Sigmoid colon (tissue), 7 donors: ENCODE data around the gene POLR3E. TPM values are rescaled to one million over a fixed set of nuclear protein-coding genes. Genes with fewer than 3 reads are reported as not detected.

Experiments used
- DNase-seq: peaks from one replicate; pipeline ENCODE4 v3.0.0-alpha.2; 2019
- H3K27ac ChIP-seq, 4 donors: fragments of 200-600 bp; sonication (generic); one replicate each; pipeline ENCODE4 v1.5.1; 2016 to 2019; ENCODE audit warnings: mild to moderate bottlenecking in 1 of 4
- H3K27me3 ChIP-seq, 3 donors: fragments of 200-600 bp; sonication (generic); one replicate each; pipeline ENCODE4 v1.5.1; 2019; ENCODE audit warnings: mild to moderate bottlenecking in 1 of 3
- H3K36me3 ChIP-seq, 4 donors: fragments of 200-600 bp; sonication (generic); one replicate each; pipeline ENCODE4 v1.5.1; 2016 to 2019
- H3K4me1 ChIP-seq, 4 donors: fragments of 200-600 bp; sonication (generic); one replicate each; pipeline ENCODE4 v1.5.1; 2017 to 2019
- H3K4me3 ChIP-seq, 4 donors: fragments of 200-600 bp; sonication (generic); one replicate each; pipeline ENCODE4 v1.5.1; 2017 to 2019; ENCODE audit warnings: mild to moderate bottlenecking in 2 of 4, moderate library complexity in 1 of 4
- H3K9me3 ChIP-seq, 4 donors: fragments of 200-600 bp in 3 of 4; sonication (generic) in 3 of 4; one replicate each; pipeline versions ENCODE4 v1.5.1 to v1.6.1; 2013 to 2019
- EP300 ChIP-seq, 4 donors: sonication (generic); formaldehyde crosslinking; IDR thresholded peaks; one replicate each; pipeline ENCODE4 v1.6.1; 2017; ENCODE audit warnings: antibody characterized with exemption in 4 of 4
- POLR2A ChIP-seq, 2 donors: fragments of 450-650 bp; IDR thresholded peaks; one replicate each; pipeline ENCODE4 v1.6.1; 2016; ENCODE audit warnings: antibody characterized with exemption in 2 of 2, mild to moderate bottlenecking in 2 of 2, moderate library complexity in 2 of 2
- POLR2AphosphoS5 ChIP-seq, 4 donors: sonication (generic); formaldehyde crosslinking; IDR thresholded peaks; one replicate each; pipeline ENCODE4 v1.6.1; 2017; ENCODE audit warnings: antibody characterized with exemption in 4 of 4
- WGBS, 2 donors: extraction: QIAGEN DNeasy Blood & Tissue Kit; methylation state at CpG; one replicate each; pipeline ENCODE4 v1.1.7; 2013; 5-methylcytosine and 5-hydroxymethylcytosine counted together
- intact Hi-C: fragments of 100-400 bp; cut with DNase I; formaldehyde crosslinking; loops from one replicate; pipeline ENCODE4 v1.15.1; 2023
- polyA plus RNA-seq, 3 donors: library from polyadenylated mRNA; stranded (reverse); fragments of 200-250 nt; gene quantifications; one replicate each; pipeline ENCODE4 v1.2.3, GENCODE V29; 2013
- total RNA-seq, 4 donors: library from RNA; depleted of rRNA; stranded (reverse); fragments of >200 nt; gene quantifications; one replicate each; pipeline ENCODE4 v1.1.0, GENCODE V29; 2016
- TF ChIP-seq, protein P1 (sequence below), 4 experiments: fragments of 450-650 bp in 3 of 4; fragments of 200-600 bp in 1 of 4; IDR thresholded peaks; one replicate each; pipeline ENCODE4 v1.5.1; 2016 to 2019; ENCODE audit warnings: antibody characterized with exemption in 4 of 4, mild to moderate bottlenecking in 3 of 4, moderate library complexity in 2 of 4
- donor health status: healthy with polysubstance abuse.
- donor health status: Bipolar disorder and iron deficiency.
- donor health status: healthy.

POLR3E gene
- total and polyA plus RNA-seq, 7 donors, result 10.6 to 68.7 (median 39.3) TPM

GRCh38 chr16:22314661-22315626 is 17.7 kb downstream of the POLR3E start:
- no peak for DNase-seq
- no peaks in the 10 kb centered on the region for H3K27me3 ChIP-seq
- WGBS, 2 donors, result 90 to 92% methylated on average over 37 of the region's 37 CpGs
- intact Hi-C loops, result no loop called here
- H3K9me3 ChIP-seq, result no peaks in the 10 kb centered on the region
- H3K4me1 ChIP-seq, result no peaks in the 10 kb centered on the region
- no peak overlapping the region for H3K27ac ChIP-seq
- TF ChIP-seq POLR2AphosphoS5 (IDR thresholded peaks at IDR 0.05) (no peak), EP300 (IDR thresholded peaks at IDR 0.05) (no peak), POLR2A (IDR thresholded peaks at IDR 0.05) (no peak)
- TF ChIP-seq, protein P1, sequence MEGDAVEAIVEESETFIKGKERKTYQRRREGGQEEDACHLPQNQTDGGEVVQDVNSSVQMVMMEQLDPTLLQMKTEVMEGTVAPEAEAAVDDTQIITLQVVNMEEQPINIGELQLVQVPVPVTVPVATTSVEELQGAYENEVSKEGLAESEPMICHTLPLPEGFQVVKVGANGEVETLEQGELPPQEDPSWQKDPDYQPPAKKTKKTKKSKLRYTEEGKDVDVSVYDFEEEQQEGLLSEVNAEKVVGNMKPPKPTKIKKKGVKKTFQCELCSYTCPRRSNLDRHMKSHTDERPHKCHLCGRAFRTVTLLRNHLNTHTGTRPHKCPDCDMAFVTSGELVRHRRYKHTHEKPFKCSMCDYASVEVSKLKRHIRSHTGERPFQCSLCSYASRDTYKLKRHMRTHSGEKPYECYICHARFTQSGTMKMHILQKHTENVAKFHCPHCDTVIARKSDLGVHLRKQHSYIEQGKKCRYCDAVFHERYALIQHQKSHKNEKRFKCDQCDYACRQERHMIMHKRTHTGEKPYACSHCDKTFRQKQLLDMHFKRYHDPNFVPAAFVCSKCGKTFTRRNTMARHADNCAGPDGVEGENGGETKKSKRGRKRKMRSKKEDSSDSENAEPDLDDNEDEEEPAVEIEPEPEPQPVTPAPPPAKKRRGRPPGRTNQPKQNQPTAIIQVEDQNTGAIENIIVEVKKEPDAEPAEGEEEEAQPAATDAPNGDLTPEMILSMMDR (IDR thresholded peaks at IDR 0.05), result no peak
- peaks cover 6 to 100% (median 50%) of the 10 kb centered on the region in 4 donors for H3K36me3 ChIP-seq
- H3K4me3 ChIP-seq, result no peak overlapping the region

- no peak for DNase-seq
- no peaks in the 10 kb centered on the region for H3K4me1 ChIP-seq
- H3K4me3 ChIP-seq, result no peak overlapping the region
- H3K36me3 ChIP-seq, result peaks cover 4 to 96% (median 46%) of the 10 kb centered on the region in 4 donors
- intact Hi-C loops, result no loop called here
- H3K27me3 ChIP-seq, result no peaks in the 10 kb centered on the region
- no peaks in the 10 kb centered on the region for H3K9me3 ChIP-seq
- 86 to 87% methylated on average over 1 of the region's 1 CpG for WGBS, 2 donors
- no peak overlapping the region for H3K27ac ChIP-seq
- TF ChIP-seq POLR2AphosphoS5 (IDR thresholded peaks at IDR 0.05) (no peak), EP300 (IDR thresholded peaks at IDR 0.05) (no peak), POLR2A (IDR thresholded peaks at IDR 0.05) (no peak)
- TF ChIP-seq, protein P1 (IDR thresholded peaks at IDR 0.05), result no peak
Observed at GRCh38 chr16:22315979-22316378, 18.8 kb downstream of the POLR3E start.

GRCh38 chr16:22316411-22316811 is 19.2 kb downstream of the POLR3E start:
- WGBS, 2 donors, result 90 to 91% methylated on average over 9 of the region's 9 CpGs
- no peak for TF ChIP-seq EP300 (IDR thresholded peaks at IDR 0.05)
- TF ChIP-seq POLR2A (IDR thresholded peaks at IDR 0.05), result no peak
- no peak for TF ChIP-seq POLR2AphosphoS5 (IDR thresholded peaks at IDR 0.05)
- TF ChIP-seq, protein P1 (IDR thresholded peaks at IDR 0.05), result no peak
- H3K9me3 ChIP-seq, result no peaks in the 10 kb centered on the region
- H3K4me1 ChIP-seq, result peaks cover 0 to 2% (median under 1%) of the 10 kb centered on the region in 4 donors
- H3K4me3 ChIP-seq, result no peak overlapping the region
- peak; percentile 63 for DNase-seq
- H3K27ac ChIP-seq, result no peak overlapping the region
- intact Hi-C loops, result no loop called here
- no peaks in the 10 kb centered on the region for H3K27me3 ChIP-seq
- peaks cover 4 to 92% (median 46%) of the 10 kb centered on the region in 4 donors for H3K36me3 ChIP-seq

DNA sequence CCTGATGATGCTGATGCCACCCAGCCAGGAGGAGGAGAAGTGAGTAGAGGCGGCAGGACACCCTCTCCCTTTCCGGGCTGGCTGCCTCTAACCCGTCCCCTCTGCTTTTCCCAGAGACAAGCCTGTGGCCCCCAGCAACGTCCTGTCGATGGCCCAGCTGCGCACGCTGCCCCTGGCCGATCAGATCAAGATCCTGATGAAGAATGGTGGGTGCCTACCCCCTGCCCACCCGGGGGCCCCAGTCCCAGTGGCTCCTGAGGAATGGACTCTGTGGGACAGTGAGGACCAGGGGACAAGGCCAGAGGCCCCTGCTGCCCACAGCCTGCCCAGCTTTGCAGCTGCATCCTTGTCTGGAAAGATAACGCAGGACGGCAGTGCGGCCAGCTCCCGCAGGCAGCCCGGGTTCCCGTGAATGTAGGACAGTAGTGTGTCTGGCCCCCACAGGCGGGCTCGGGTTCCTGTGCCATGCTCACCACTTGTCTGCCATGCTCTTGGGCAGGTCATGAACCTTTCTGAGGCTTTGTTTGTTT is 19.9 kb downstream of the POLR3E start:
- no peak overlapping the region for H3K27ac ChIP-seq
- H3K36me3 ChIP-seq, result peaks cover 0 to 88% (median 44%) of the 10 kb centered on the region in 4 donors
- H3K4me3 ChIP-seq, result no peak overlapping the region
- intact Hi-C loops, result no loop called here
- 91 to 93% methylated on average over 17 of the region's 17 CpGs for WGBS, 2 donors
- DNase-seq, result no peak
- H3K9me3 ChIP-seq, result no peaks in the 10 kb centered on the region
- H3K27me3 ChIP-seq, result no peaks in the 10 kb centered on the region
- H3K4me1 ChIP-seq, result peaks cover 0 to 6% (median 2%) of the 10 kb centered on the region in 4 donors
- TF ChIP-seq, protein P1 (IDR thresholded peaks at IDR 0.05), result no peak
- no peak for TF ChIP-seq POLR2A (IDR thresholded peaks at IDR 0.05)
- TF ChIP-seq EP300 (IDR thresholded peaks at IDR 0.05), result no peak
- no peak for TF ChIP-seq POLR2AphosphoS5 (IDR thresholded peaks at IDR 0.05)
